IPS-20b (cell line): Measurements from ENCODE around the gene RPS6KA2.

ENCODE experiments used
- H3K27ac ChIP-seq: one replicate; pipeline ENCODE4 v1.5.1; 2013; ENCODE audit warnings: low read length
- H3K27me3 ChIP-seq: 2 replicates; pipeline ENCODE4 v1.6.1; 2013; ENCODE audit warnings: mild to moderate bottlenecking, low read length, inconsistent platforms; ENCODE audit not compliant: insufficient read depth
- H3K36me3 ChIP-seq: 2 replicates; pipeline ENCODE4 v1.6.1; 2013; ENCODE audit warnings: low read depth, mild to moderate bottlenecking, inconsistent platforms, low read length, moderate library complexity; ENCODE audit not compliant: insufficient read depth
- H3K4me1 ChIP-seq: 2 replicates; pipeline ENCODE4 v1.6.1; 2013; ENCODE audit warnings: mild to moderate bottlenecking, control low read depth, inconsistent platforms, low read length, moderate library complexity; ENCODE audit not compliant: insufficient read depth
- H3K4me3 ChIP-seq: 2 replicates; pipeline ENCODE4 v1.5.1; 2013; ENCODE audit warnings: mild to moderate bottlenecking, low read length, inconsistent platforms
- H3K9ac ChIP-seq: 2 replicates; pipeline ENCODE4 v1.6.1; 2013; ENCODE audit warnings: low read depth, mild to moderate bottlenecking, inconsistent platforms, low read length, moderate library complexity
- H3K9me3 ChIP-seq: 2 replicates; pipeline ENCODE4 v1.6.1; 2013; ENCODE audit warnings: mild to moderate bottlenecking, low read depth, low read length, inconsistent platforms; ENCODE audit not compliant: insufficient read depth

Gene RPS6KA2

DNA sequence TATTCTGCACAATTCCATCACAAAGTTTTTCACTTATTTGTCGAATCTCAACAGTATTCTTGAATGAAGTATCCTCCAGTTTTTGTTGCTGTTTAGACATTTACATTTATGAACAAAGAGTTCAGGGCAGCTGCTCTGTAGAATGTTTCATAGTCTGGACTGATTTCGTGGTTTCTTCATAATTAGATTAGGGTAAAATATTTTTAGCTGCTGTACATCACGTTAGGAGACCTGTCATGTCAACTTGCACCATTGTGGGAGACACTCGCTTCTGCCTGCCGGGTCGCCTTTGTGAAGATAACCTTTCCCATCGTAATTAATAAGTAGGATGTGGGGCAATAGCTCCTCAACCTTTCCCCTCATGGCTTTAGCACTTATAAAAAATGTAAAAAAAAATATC, 27.5 kb upstream of the RPS6KA2 start:
- no peaks in the 10 kb centered on the region for H3K36me3 ChIP-seq
- peaks cover 21% of the 10 kb centered on the region; the same call in 1 of the 2 replicates for H3K4me1 ChIP-seq
- H3K27me3 ChIP-seq, result peaks cover 48% of the 10 kb centered on the region
- H3K9me3 ChIP-seq, result no peaks in the 10 kb centered on the region
- no peak overlapping the region for H3K27ac ChIP-seq
- no peak overlapping the region for H3K9ac ChIP-seq
- no peak overlapping the region for H3K4me3 ChIP-seq

DNA sequence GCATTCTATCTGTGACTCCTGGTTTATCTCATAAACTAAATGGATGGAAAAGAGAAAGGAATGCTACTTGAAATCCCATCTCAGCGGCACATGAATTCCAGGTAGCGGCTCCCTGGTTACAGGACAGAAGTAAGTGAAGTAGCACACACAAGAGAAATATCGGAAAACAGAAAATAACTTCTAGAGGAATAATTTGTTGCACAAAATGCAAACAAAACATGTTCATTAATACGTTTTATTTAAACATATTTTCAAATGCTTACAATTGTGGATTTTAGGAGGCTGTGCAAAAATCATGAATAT, 26.5 kb upstream of the RPS6KA2 start:
- no peak overlapping the region for H3K4me3 ChIP-seq
- no peak overlapping the region for H3K9ac ChIP-seq
- peaks cover 25% of the 10 kb centered on the region; the same call in 1 of the 2 replicates for H3K4me1 ChIP-seq
- H3K27ac ChIP-seq, result no peak overlapping the region
- no peaks in the 10 kb centered on the region for H3K9me3 ChIP-seq
- H3K36me3 ChIP-seq, result no peaks in the 10 kb centered on the region
- peaks cover 46% of the 10 kb centered on the region for H3K27me3 ChIP-seq

DNA sequence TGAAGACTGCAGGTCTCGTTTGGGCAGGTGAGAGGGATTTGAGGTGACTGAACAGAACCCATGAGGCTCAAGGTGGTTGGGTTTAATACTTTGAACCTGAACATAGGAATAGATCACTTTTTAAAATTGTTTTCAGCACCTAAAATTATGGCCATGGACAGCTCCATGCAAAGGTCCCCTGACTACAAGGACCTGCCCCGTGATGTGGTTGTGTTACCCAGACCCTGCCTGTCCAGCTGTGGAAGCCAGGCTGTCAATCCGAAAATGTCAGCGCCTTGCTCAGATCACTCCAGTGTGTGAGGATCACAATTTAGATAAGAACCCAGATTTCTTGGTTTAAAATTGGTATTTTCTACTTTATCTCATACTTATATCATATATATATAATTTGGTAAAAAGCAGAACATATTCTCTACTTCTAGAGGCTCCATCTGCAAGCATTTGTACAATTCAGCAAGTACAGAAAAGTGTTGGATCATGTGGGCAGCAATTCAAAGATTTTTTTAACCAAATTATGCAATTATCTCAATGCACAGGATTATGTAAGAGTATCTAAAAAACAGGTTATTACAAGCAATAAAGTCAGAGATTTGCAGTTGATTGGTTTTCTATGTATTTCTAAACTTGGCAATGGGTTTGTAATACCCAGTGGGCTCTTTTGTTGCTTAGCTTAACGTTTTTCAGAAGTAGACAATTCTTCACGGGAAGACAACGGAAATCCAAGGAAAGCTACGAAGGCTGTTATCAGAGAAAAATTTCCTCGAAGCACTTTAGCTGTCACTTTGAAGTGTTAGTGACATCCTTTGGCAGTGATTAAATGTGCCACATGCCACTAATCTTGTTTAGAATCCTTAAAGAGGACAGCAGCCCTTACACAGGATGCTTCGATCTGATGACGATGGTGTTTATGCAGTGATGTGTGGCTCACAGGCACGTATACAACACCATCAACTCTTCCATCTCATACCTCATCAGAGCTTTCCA, 24.1 kb upstream of the RPS6KA2 start:
- Histone ChIP-seq H3K9me3 (no peaks in the 10 kb centered on the region), H3K4me3 (no peak overlapping the region), H3K36me3 (no peaks in the 10 kb centered on the region), H3K4me1 (peaks cover 22% of the 10 kb centered on the region; the same call in 1 of the 2 replicates), H3K27ac (no peak overlapping the region), H3K9ac (no peak overlapping the region), H3K27me3 (peaks cover 21% of the 10 kb centered on the region)

DNA sequence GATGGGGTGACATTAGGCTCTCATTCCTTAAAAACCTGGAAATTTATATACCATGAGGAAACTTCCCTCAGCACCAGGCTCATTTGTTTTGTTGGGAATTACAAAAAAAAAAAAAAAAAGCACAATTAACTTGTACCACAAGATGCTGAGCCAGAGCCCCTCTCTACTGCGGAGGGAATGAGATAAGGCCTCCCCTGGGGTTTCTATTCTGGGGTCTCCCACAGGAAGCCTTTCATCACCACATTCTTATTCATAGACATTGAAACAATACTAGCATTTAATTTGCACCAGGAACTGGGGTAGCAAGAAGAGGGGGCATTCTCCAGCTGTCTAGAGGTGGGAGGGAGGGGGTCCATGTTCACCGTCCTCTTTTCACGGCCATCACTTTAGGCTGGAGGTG, 23.0 kb upstream of the RPS6KA2 start:
- Histone ChIP-seq H3K27ac (no peak overlapping the region), H3K9me3 (no peaks in the 10 kb centered on the region), H3K9ac (no peak overlapping the region; the same call in 1 of the 2 replicates), H3K4me3 (peak overlapping the region; percentile 34; the same call in 1 of the 2 replicates), H3K4me1 (peaks cover 18% of the 10 kb centered on the region; the same call in 1 of the 2 replicates), H3K27me3 (peaks cover 11% of the 10 kb centered on the region), H3K36me3 (no peaks in the 10 kb centered on the region)

DNA sequence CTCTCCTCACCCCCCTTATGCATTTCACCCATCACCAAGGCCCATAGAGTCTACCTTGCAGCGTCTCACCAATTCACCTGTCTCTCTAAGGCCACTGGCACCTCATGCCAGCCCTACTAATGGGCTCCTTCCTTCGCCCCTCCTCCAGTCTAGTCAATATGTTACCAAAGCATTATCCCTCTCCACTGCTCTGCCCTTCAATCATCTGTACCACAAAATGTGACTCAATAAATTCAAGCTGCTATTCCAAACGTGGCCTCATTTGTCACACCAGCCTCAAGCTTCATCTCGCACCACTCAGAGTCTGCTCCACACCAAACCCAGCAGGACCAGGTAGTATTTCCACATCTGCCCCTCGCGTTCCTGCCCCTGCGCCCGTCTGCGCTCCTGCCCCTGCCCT, 21.8 kb upstream of the RPS6KA2 start:
- no peak overlapping the region for H3K4me3 ChIP-seq
- peaks cover 18% of the 10 kb centered on the region; the same call in 1 of the 2 replicates for H3K4me1 ChIP-seq
- H3K9ac ChIP-seq, result no peak overlapping the region
- no peaks in the 10 kb centered on the region for H3K9me3 ChIP-seq
- no peaks in the 10 kb centered on the region for H3K27me3 ChIP-seq
- no peak overlapping the region for H3K27ac ChIP-seq
- no peaks in the 10 kb centered on the region for H3K36me3 ChIP-seq

DNA sequence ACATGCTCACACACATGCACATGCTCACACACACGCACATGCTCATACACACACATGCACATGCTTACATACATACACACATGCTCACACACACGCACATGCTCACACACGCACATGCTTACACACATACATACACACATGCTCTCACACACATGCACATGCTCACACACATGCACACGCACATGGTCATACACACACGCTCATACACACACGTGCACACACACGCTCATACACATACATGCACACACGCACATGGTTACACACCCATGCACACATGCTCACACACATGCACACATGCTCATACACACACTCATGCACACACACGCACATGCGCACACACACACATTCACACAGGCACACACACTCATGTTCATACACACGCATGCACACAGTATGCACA, 20.8 kb upstream of the RPS6KA2 start:
- H3K9ac ChIP-seq, result no peak overlapping the region
- no peaks in the 10 kb centered on the region for H3K36me3 ChIP-seq
- no peak overlapping the region for H3K27ac ChIP-seq
- peaks cover 18% of the 10 kb centered on the region; the same call in 1 of the 2 replicates for H3K4me1 ChIP-seq
- no peaks in the 10 kb centered on the region for H3K9me3 ChIP-seq
- H3K4me3 ChIP-seq, result no peak overlapping the region
- no peaks in the 10 kb centered on the region for H3K27me3 ChIP-seq

DNA sequence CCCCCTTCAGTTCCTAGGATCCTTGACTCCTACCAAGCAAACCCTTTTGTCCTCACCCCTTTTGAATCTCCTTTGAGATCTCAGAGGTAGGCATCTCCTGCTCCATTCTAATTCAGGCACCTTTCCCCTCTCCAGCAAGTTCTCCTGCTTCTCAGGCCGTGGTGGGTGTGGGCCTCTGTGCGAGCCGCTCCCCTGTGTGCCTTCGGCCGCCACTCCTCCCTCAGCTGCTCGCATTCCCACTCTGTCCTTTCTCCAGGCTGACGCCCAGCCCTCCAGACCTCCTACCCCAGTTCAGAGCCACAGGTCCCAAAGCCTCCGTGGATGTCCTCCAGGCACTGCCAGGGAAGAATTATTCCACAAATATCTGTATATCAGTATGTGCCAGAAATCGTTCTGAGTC, 19.7 kb upstream of the RPS6KA2 start:
- no peak overlapping the region for H3K9ac ChIP-seq
- no peak overlapping the region for H3K27ac ChIP-seq
- H3K27me3 ChIP-seq, result no peaks in the 10 kb centered on the region
- peaks cover 18% of the 10 kb centered on the region; the same call in 1 of the 2 replicates for H3K4me1 ChIP-seq
- no peaks in the 10 kb centered on the region for H3K36me3 ChIP-seq
- H3K4me3 ChIP-seq, result no peak overlapping the region
- H3K9me3 ChIP-seq, result no peaks in the 10 kb centered on the region

DNA sequence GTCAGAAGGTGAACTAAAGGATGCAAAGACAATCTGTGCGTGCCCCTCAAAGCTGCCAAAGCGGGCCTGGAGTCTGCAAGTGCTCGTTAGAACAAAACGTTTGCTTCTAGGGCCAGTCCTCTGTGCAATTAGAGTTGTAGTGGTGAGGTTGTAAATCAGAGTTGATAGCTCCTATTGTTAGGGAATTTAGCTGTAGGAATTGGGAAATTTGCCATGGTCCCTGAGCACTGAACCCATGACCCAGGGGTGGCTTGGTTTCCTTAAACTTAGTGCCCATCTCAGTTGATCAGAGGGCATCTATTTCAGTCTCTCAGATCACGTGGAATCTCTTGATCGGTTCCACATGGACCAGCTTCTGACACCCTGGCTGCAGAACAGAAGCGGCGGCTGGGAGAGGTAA, 18.8 kb upstream of the RPS6KA2 start:
- Histone ChIP-seq H3K9me3 (no peaks in the 10 kb centered on the region), H3K4me1 (peaks cover 18% of the 10 kb centered on the region; the same call in 1 of the 2 replicates), H3K36me3 (no peaks in the 10 kb centered on the region), H3K27ac (no peak overlapping the region), H3K4me3 (no peak overlapping the region), H3K27me3 (no peaks in the 10 kb centered on the region), H3K9ac (no peak overlapping the region)

DNA sequence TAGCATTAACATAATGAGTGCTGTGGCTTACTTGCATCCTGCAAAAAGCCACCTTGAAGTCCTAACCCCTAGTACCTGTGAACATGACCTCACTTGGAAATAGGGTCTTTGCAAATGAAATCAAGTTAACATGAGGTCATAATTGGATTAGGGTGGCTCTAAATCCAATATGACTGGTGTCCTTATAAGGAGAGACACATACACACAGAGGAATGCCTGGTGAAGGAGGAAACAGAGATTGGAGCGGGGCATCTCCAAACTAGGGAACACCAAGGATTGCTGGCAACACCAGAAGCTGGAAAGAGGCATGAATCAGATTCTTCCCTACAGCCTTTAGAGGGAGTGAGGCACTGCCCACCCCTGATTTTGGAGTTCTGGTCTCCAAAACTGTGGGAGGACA, 17.6 kb upstream of the RPS6KA2 start:
- H3K4me3 ChIP-seq, result no peak overlapping the region
- peaks cover 14% of the 10 kb centered on the region; the same call in 1 of the 2 replicates for H3K4me1 ChIP-seq
- no peaks in the 10 kb centered on the region for H3K9me3 ChIP-seq
- no peak overlapping the region for H3K27ac ChIP-seq
- no peaks in the 10 kb centered on the region for H3K36me3 ChIP-seq
- H3K27me3 ChIP-seq, result no peaks in the 10 kb centered on the region
- H3K9ac ChIP-seq, result no peak overlapping the region

DNA sequence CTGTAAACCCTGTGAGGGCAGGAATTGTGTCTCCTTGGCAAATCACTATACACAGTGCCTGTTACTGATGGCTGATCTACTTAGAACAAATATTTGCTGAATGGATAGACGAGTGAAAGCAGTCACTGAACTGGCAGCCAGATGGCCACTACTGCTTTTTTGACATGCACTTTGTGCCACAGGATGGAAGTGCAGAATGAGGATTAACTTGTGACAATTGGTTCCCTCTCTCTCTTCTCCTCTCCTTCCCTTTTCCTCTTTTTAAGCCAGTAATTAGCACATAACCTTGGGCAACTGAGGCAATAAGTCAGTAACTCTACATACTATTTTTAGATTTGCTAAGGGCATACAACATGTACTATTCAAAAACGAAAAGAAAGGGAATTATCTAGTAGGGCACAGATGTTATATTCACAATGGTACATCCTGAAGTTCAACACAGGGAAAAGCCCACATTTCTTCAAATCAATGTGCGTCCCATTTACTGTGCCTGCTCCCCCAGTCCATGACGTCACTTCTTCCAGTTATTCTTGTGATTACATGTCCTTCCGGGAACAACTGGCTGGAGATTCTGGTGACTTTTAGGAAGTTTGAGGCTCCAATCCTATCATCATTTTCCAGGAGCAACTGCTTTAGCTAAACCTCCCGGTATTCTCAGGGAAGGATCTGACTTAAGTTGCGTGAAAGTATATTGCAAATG, 17.0 kb upstream of the RPS6KA2 start:
- no peaks in the 10 kb centered on the region for H3K9me3 ChIP-seq
- H3K4me1 ChIP-seq, result peaks cover 9% of the 10 kb centered on the region; the same call in 1 of the 2 replicates
- no peaks in the 10 kb centered on the region for H3K36me3 ChIP-seq
- no peak overlapping the region for H3K4me3 ChIP-seq
- H3K27ac ChIP-seq, result no peak overlapping the region
- H3K27me3 ChIP-seq, result no peaks in the 10 kb centered on the region
- no peak overlapping the region for H3K9ac ChIP-seq

DNA sequence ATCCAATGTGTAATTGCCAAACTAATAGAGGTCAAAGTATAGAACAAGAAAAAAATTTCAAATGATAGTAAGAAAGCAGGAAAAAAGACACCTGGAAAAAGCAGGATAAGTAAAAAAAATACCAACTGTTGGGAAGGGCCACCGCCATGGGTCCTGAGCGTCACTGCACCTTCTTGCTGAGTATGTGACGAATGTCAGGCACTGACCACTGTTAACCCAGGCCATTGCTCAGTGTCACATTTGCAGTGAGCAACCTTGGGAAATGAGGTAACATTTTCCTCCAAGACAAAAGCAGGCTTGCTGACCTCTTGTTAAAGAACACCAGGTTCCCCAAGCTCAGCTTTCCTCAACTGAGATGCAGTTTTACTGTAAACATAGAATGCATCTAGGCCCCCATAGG, 15.6 kb upstream of the RPS6KA2 start:
- no peaks in the 10 kb centered on the region for H3K36me3 ChIP-seq

More for the DNA sequence above, 15.6 kb upstream of the RPS6KA2 start:
- H3K27me3 ChIP-seq, result no peaks in the 10 kb centered on the region
- H3K4me1 ChIP-seq, result peaks cover 9% of the 10 kb centered on the region; the same call in 1 of the 2 replicates
- H3K9ac ChIP-seq, result no peak overlapping the region
- no peak overlapping the region for H3K4me3 ChIP-seq
- H3K27ac ChIP-seq, result no peak overlapping the region
- no peaks in the 10 kb centered on the region for H3K9me3 ChIP-seq
